Fibroblast of lung (primary cell): ENCODE data around the gene UXS1. TPM values are rescaled to one million over a fixed set of nuclear protein-coding genes. Genes with fewer than 3 reads are reported as not detected.
"Not testable (repeated sequence)": the region's sequence is repeated elsewhere in the genome, so short reads cannot be mapped to it uniquely, and the experiment has no call there.

Source experiments
- DNase-seq, 2 donors: peaks; one replicate each; pipeline versions ENCODE4 v3.0.0 to v3.0.0-alpha.2; 2010; ENCODE audit warnings: low read depth in 2 of 2
- H2AFZ ChIP-seq: 2 replicates; pipeline ENCODE4 v1.5.1; 2012; ENCODE audit warnings: low read length, control low read depth, inconsistent platforms
- H3K27ac ChIP-seq: 2 replicates; pipeline ENCODE4 v1.5.1; 2011; ENCODE audit warnings: low read length, control low read depth; ENCODE audit not compliant: insufficient read depth
- H3K27me3 ChIP-seq: 2 replicates; pipeline ENCODE4 v1.5.1; 2011; ENCODE audit warnings: mild to moderate bottlenecking, low read length; ENCODE audit not compliant: control insufficient read depth, insufficient read depth
- H3K36me3 ChIP-seq: 2 replicates; pipeline ENCODE4 v1.5.1; 2011; ENCODE audit warnings: low read length; ENCODE audit not compliant: control insufficient read depth, insufficient read depth
- H3K4me1 ChIP-seq: 2 replicates; pipeline ENCODE4 v1.5.1; 2011; ENCODE audit warnings: low read length; ENCODE audit not compliant: control insufficient read depth, insufficient read depth; ENCODE audit errors: extremely low read depth
- H3K4me2 ChIP-seq: 2 replicates; pipeline ENCODE4 v1.5.1; 2011; ENCODE audit warnings: low read length, control low read depth; ENCODE audit not compliant: insufficient read depth; ENCODE audit errors: extremely low read depth
- H3K4me3 ChIP-seq, 4 experiments: fragments of 200-600 bp in 1 of 4; sonication (generic) in 1 of 4; replicated peaks in 1 of 4; 2 replicates each; pipeline ENCODE4 v1.5.1; 2011 to 2016; ENCODE audit warnings: low read length in 4 of 4, low read depth in 3 of 4, mild to moderate bottlenecking in 3 of 4, control low read depth in 2 of 4, inconsistent platforms in 1 of 4, mixed read lengths in 1 of 4; ENCODE audit not compliant: insufficient read depth in 1 of 4; ENCODE audit errors: control extremely low read depth in 1 of 4
- H3K79me2 ChIP-seq: 2 replicates; pipeline ENCODE4 v1.5.1; 2012; ENCODE audit warnings: mild to moderate bottlenecking, low read length, inconsistent platforms; ENCODE audit not compliant: control insufficient read depth, insufficient read depth
- H3K9ac ChIP-seq: 2 replicates; pipeline ENCODE4 v1.5.1; 2011; ENCODE audit warnings: mild to moderate bottlenecking, low read length, control low read depth; ENCODE audit not compliant: insufficient read depth
- H3K9me3 ChIP-seq: 2 replicates; pipeline ENCODE4 v1.5.1; 2012; ENCODE audit warnings: low read depth, low read length; ENCODE audit not compliant: control insufficient read depth, insufficient read depth
- H4K20me1 ChIP-seq: 2 replicates; pipeline ENCODE4 v1.5.1; 2011; ENCODE audit warnings: low read length; ENCODE audit not compliant: control insufficient read depth, insufficient read depth; ENCODE audit errors: extremely low read depth
- EZH2 ChIP-seq: IDR thresholded peaks from 2 replicates; pipeline ENCODE4 v1.5.1; 2012; ENCODE audit warnings: low read length, control low read depth, mild to moderate bottlenecking; ENCODE audit errors: missing control alignments
- polyA plus RNA-seq, 2 donors: library from polyadenylated mRNA; depleted of rRNA in 1 of 2; stranded (reverse) in 1 of 2; unstranded in 1 of 2; fragments of >200 nt; gene quantifications; 2 replicates each; pipeline ENCODE4 v1.2.1, GENCODE V29; 2011 to 2012; ENCODE audit warnings: missing spikeins in 1 of 2
- total RNA-seq: library from RNA; depleted of rRNA; stranded (reverse); fragments of >200 nt; gene quantifications from 2 replicates; pipeline ENCODE4 v1.2.1, GENCODE V29; 2014
- TF ChIP-seq, protein P1 (sequence below), 2 donors: IDR thresholded peaks in 1 of 2; conservative IDR thresholded peaks in 1 of 2; 1 replicate in 1 of 2; 2 replicates in 1 of 2; pipeline ENCODE4 v1.5.1; 2011 to 2012; ENCODE audit warnings: low read length in 2 of 2, control low read depth in 1 of 2, inconsistent platforms in 1 of 2, low read depth in 1 of 2, mild to moderate bottlenecking in 1 of 2

The UXS1 gene
- total and polyA plus RNA-seq, 2 donors (not counting 1 experiment from before 2014, with no cell fraction given): 23.1 to 59.8 TPM

DNA sequence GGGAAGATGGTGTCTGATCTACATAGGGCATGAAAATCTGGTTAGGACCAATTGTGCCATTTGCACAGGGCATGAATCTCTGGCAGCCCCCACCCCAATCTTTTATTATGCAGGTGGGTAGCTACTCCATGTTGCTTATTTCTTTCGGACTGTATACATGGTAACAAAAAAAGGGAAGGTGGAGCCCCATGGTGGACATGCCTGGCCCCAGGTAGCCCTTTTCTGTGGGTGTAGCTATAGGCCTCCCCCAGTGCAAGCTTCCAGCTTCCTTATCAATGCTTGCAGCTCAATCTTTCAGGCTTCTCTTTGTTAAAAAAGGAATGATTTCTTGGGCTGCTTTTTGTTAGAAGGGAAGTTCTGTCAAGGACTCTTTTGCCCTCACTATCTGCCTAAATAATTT is 14.3 kb upstream of the UXS1 start:
- H3K27ac ChIP-seq: no peak overlapping the region
- no peak overlapping the region for H3K4me2 ChIP-seq
- DNase-seq: no peak
- H3K4me1 ChIP-seq: no peaks in the 10 kb centered on the region
- no peaks in the 10 kb centered on the region for H3K27me3 ChIP-seq
- H4K20me1 ChIP-seq: no peaks in the 10 kb centered on the region
- no peaks in the 10 kb centered on the region for H3K36me3 ChIP-seq
- no peaks in the 10 kb centered on the region for H3K9me3 ChIP-seq
- no peak for TF ChIP-seq EZH2
- TF ChIP-seq, protein P1, sequence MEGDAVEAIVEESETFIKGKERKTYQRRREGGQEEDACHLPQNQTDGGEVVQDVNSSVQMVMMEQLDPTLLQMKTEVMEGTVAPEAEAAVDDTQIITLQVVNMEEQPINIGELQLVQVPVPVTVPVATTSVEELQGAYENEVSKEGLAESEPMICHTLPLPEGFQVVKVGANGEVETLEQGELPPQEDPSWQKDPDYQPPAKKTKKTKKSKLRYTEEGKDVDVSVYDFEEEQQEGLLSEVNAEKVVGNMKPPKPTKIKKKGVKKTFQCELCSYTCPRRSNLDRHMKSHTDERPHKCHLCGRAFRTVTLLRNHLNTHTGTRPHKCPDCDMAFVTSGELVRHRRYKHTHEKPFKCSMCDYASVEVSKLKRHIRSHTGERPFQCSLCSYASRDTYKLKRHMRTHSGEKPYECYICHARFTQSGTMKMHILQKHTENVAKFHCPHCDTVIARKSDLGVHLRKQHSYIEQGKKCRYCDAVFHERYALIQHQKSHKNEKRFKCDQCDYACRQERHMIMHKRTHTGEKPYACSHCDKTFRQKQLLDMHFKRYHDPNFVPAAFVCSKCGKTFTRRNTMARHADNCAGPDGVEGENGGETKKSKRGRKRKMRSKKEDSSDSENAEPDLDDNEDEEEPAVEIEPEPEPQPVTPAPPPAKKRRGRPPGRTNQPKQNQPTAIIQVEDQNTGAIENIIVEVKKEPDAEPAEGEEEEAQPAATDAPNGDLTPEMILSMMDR (conservative IDR thresholded peaks at IDR 0.05 in 1 of 2, IDR thresholded peaks at IDR 0.05 in 1 of 2; ENCODE audit: low read depth in 1 of 2, low read length in 2 of 2): no peak
- H3K9ac ChIP-seq: no peak overlapping the region
- no peaks in the 10 kb centered on the region for H3K79me2 ChIP-seq
- H2AFZ ChIP-seq: no peak overlapping the region
- H3K4me3 ChIP-seq: no peak overlapping the region

DNA sequence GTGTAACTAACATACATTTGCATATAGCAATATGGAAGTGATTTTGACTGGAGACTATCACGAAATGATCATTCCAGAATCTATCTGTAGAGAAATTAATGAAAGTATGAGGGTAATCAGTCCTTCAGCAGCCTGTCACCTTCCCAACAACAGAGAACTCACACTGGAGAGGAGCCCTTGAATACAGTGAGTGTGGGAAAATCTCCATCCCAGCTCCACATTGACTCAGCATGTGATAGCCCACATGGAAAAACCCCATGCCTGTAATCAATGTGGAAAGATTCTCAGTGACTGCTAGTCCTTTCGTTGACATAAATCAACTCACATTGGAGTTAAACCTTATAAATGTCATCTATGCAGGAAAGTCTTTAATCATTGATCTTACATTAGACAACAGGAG is 13.1 kb upstream of the UXS1 start:
- H3K27me3 ChIP-seq: no peaks in the 10 kb centered on the region
- H3K79me2 ChIP-seq: no peaks in the 10 kb centered on the region
- TF ChIP-seq, protein P1 (conservative IDR thresholded peaks at IDR 0.05 in 1 of 2, IDR thresholded peaks at IDR 0.05 in 1 of 2; ENCODE audit: low read depth in 1 of 2, low read length in 2 of 2): no peak
- TF ChIP-seq EZH2: no peak
- H2AFZ ChIP-seq: no peak overlapping the region
- no peaks in the 10 kb centered on the region for H4K20me1 ChIP-seq
- no peak overlapping the region for H3K9ac ChIP-seq
- H3K9me3 ChIP-seq: no peaks in the 10 kb centered on the region
- no peak overlapping the region for H3K4me2 ChIP-seq
- H3K27ac ChIP-seq: no peak overlapping the region
- no peak for DNase-seq
- no peaks in the 10 kb centered on the region for H3K4me1 ChIP-seq
- no peaks in the 10 kb centered on the region for H3K36me3 ChIP-seq
- H3K4me3 ChIP-seq: no peak overlapping the region

DNA sequence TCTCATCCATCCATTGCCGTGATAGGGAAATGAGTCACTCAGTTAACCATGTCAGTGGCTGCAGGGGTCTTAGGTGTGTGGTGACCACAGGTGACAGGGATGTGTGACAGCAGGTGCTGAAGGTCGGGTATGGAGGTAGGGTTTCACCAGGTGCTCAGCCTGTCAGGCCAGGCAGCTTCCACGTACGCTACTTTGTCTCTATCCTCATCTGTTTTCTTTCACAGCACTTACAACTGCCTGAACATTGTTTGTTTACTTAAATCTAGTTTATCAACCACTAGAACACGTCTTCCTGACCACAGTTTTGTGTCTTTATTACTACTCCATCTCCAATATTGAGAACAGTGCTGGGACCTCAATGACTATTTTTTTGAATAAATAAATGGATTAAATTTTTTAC is 11.4 kb upstream of the UXS1 start:
- Histone ChIP-seq H3K27ac (no peak overlapping the region), H3K9me3 (no peaks in the 10 kb centered on the region), H4K20me1 (no peaks in the 10 kb centered on the region), H3K4me3 (no peak overlapping the region), H2AFZ (no peak overlapping the region), H3K4me2 (no peak overlapping the region), H3K79me2 (no peaks in the 10 kb centered on the region), H3K36me3 (no peaks in the 10 kb centered on the region), H3K4me1 (no peaks in the 10 kb centered on the region), H3K9ac (no peak overlapping the region), H3K27me3 (no peaks in the 10 kb centered on the region)
- no peak for DNase-seq
- TF ChIP-seq EZH2: no peak
- TF ChIP-seq, protein P1 (conservative IDR thresholded peaks at IDR 0.05 in 1 of 2, IDR thresholded peaks at IDR 0.05 in 1 of 2; ENCODE audit: low read depth in 1 of 2, low read length in 2 of 2): no peak

DNA sequence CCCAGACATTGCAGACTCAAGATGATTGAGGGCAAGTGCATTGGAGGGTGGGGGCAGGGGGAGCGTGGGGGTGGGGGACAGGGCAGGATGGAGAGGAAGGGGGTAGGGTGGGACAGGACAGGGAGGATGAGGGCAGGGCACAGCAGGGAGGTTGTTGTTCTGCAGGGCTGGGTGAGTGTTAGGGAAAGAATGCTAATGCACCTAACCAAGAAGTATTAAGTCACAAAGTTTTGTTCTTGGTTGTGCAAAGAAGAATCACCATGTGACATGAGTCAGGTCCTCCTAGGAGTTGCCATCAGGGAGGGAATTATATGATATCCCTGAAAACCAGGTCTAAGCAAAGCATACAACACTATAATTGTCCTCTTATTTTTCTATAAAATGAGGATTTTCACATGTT is 10.4 kb upstream of the UXS1 start:
- not testable (repeated sequence) for DNase-seq, H3K9ac ChIP-seq, H2AFZ ChIP-seq, H4K20me1 ChIP-seq, H3K4me1 ChIP-seq, H3K4me3 ChIP-seq, H3K4me2 ChIP-seq, H3K27ac ChIP-seq, H3K9me3 ChIP-seq, H3K36me3 ChIP-seq, H3K27me3 ChIP-seq, H3K79me2 ChIP-seq
